Skeletal muscle tissue (tissue), 5 donors: Measurements from ENCODE around the gene ZDHHC1. TPM values are rescaled to one million over a fixed set of nuclear protein-coding genes. Genes with fewer than 3 reads are reported as not detected.

ENCODE experiments used
- H3K27ac ChIP-seq: one replicate; pipeline ENCODE4 v1.7.0; 2013; ENCODE audit warnings: mild to moderate bottlenecking, low read depth, low read length, inconsistent platforms
- H3K27me3 ChIP-seq, 3 donors: one replicate each; pipeline ENCODE4 v1.7.0; 2013; ENCODE audit warnings: low read length in 3 of 3; ENCODE audit not compliant: control insufficient read depth in 3 of 3, insufficient read depth in 3 of 3
- H3K36me3 ChIP-seq, 3 donors: one replicate each; pipeline ENCODE4 v1.7.0; 2013; ENCODE audit warnings: low read length in 3 of 3; ENCODE audit not compliant: control insufficient read depth in 3 of 3, insufficient read depth in 3 of 3
- H3K4me1 ChIP-seq, 3 donors: one replicate each; pipeline ENCODE4 v1.7.0; 2013; ENCODE audit warnings: low read length in 3 of 3, mild to moderate bottlenecking in 3 of 3; ENCODE audit not compliant: control insufficient read depth in 3 of 3, insufficient read depth in 3 of 3
- H3K4me3 ChIP-seq, 3 donors: one replicate each; pipeline ENCODE4 v1.7.0; 2013; ENCODE audit warnings: low read length in 3 of 3
- H3K9ac ChIP-seq, 3 donors: one replicate each; pipeline ENCODE4 v1.7.0; 2013; ENCODE audit warnings: low read length in 3 of 3, mild to moderate bottlenecking in 3 of 3, moderate library complexity in 2 of 3, low read depth in 1 of 3
- H3K9me3 ChIP-seq, 3 donors: one replicate each; pipeline ENCODE4 v1.7.0; 2013; ENCODE audit warnings: low read length in 3 of 3; ENCODE audit not compliant: control insufficient read depth in 3 of 3
- small RNA-seq: library from RNA; depleted of rRNA; stranded (forward); fragments of <200 nt; gene quantifications from one replicate; pipeline ENCODE3, GENCODE V24; 2014
- total RNA-seq: library from RNA; depleted of rRNA; stranded (reverse); fragments of >200 nt; gene quantifications from one replicate; pipeline ENCODE4 v1.2.3, GENCODE V29; 2014
- donor health status: Osteomylitis.

Gene ZDHHC1
- total RNA-seq, 1 donor from 2014 or later, result 11.5 TPM

GRCh38 chr16:67349172-67349571 is 67.1 kb downstream of the ZDHHC1 start:
- Histone ChIP-seq H3K27me3 (no peaks in the 10 kb centered on the region), H3K9ac (no peak overlapping the region)

GRCh38 chr16:67346341-67346740 is 69.9 kb downstream of the ZDHHC1 start:
- no peaks in the 10 kb centered on the region for H3K36me3 ChIP-seq
- no peak overlapping the region for H3K27ac ChIP-seq
- H3K9me3 ChIP-seq, result no peaks in the 10 kb centered on the region
- H3K4me1 ChIP-seq, result peaks cover 0 to 2% (median 0%) of the 10 kb centered on the region in 3 donors
- no peak overlapping the region for H3K9ac ChIP-seq
- no peak overlapping the region for H3K4me3 ChIP-seq
- no peaks in the 10 kb centered on the region for H3K27me3 ChIP-seq

More at GRCh38 chr16:67349172-67349571, 67.1 kb downstream of the ZDHHC1 start:
- H3K36me3 ChIP-seq, result no peaks in the 10 kb centered on the region
- H3K4me1 ChIP-seq, result peaks cover 0 to 2% (median 0%) of the 10 kb centered on the region in 3 donors
- H3K27ac ChIP-seq, result no peak overlapping the region
- H3K4me3 ChIP-seq, result no peak overlapping the region
- H3K9me3 ChIP-seq, result no peaks in the 10 kb centered on the region

- H3K9ac ChIP-seq, result no peak overlapping the region
- H3K9me3 ChIP-seq, result no peaks in the 10 kb centered on the region
- peaks cover 0 to 2% (median 0%) of the 10 kb centered on the region in 3 donors for H3K4me1 ChIP-seq
- no peaks in the 10 kb centered on the region for H3K27me3 ChIP-seq
- no peak overlapping the region for H3K4me3 ChIP-seq
- H3K27ac ChIP-seq, result no peak overlapping the region
- H3K36me3 ChIP-seq, result no peaks in the 10 kb centered on the region
These were observed 70.9 kb downstream of the ZDHHC1 start for GRCh38 chr16:67345401-67345800.

Small RNA genes within 50 kb of the gene (small RNA-seq; reads per million reads assigned to genes)
- not detected for gene RNU1-123P

Other genes with a start within 250 kb of the ZDHHC1 start
- gene NOL3, start 245.9 kb downstream of the ZDHHC1 start, total RNA-seq, result 11.0 TPM
- 5.2 TPM for gene MATCAP1, start 232.5 kb downstream of the ZDHHC1 start, total RNA-seq
- gene EXOC3L1, start 226.3 kb downstream of the ZDHHC1 start, total RNA-seq, result 5.2 TPM
- 32.4 TPM for gene E2F4, start 224.3 kb downstream of the ZDHHC1 start, total RNA-seq
- not detected for gene ELMO3, start 217.3 kb downstream of the ZDHHC1 start, total RNA-seq
- 24.5 TPM for gene TMEM208, start 189.3 kb downstream of the ZDHHC1 start, total RNA-seq
- 5.2 TPM for gene FHOD1, start 169.0 kb downstream of the ZDHHC1 start, total RNA-seq
- not detected for gene SLC9A5, start 167.5 kb downstream of the ZDHHC1 start, total RNA-seq
- 7.3 TPM for gene PLEKHG4, start 136.9 kb downstream of the ZDHHC1 start, total RNA-seq
- not detected for gene KCTD19, start 89.7 kb downstream of the ZDHHC1 start, total RNA-seq
- gene LRRC36, start 89.7 kb downstream of the ZDHHC1 start, total RNA-seq, result not detected
- gene TPPP3, start 23.0 kb downstream of the ZDHHC1 start, total RNA-seq, result 135 TPM
- gene HSD11B2, start 14.6 kb upstream of the ZDHHC1 start, total RNA-seq, result 2.6 TPM
- 46.4 TPM for gene ATP6V0D1, start 64.7 kb upstream of the ZDHHC1 start, total RNA-seq
- gene AGRP, start 67.1 kb upstream of the ZDHHC1 start, total RNA-seq, result not detected
- gene RIPOR1, start 112.4 kb upstream of the ZDHHC1 start, total RNA-seq, result 30.8 TPM
- 31.3 TPM for gene CTCF, start 146.0 kb upstream of the ZDHHC1 start, total RNA-seq
- gene CARMIL2, start 228.7 kb upstream of the ZDHHC1 start, total RNA-seq, result not detected
- 10.4 TPM for gene ACD, start 243.8 kb upstream of the ZDHHC1 start, total RNA-seq
- 0.52 TPM for gene PARD6A, start 244.5 kb upstream of the ZDHHC1 start, total RNA-seq